Nephron progenitor cell (in vitro differentiated cells): ENCODE measurements around the gene IQCM.

Experiments used
- DNase-seq: peaks from one replicate; pipeline ENCODE4 v3.0.0; 2021
- H3K27ac Mint-ChIP-seq: 2 replicates; pipeline ENCODE4 v1.8.0; 2021; ENCODE audit warnings: mild to moderate bottlenecking, moderate library complexity, mixed read lengths
- H3K27me3 Mint-ChIP-seq: 2 replicates; pipeline ENCODE4 v1.8.0; 2021; ENCODE audit warnings: mild to moderate bottlenecking, low read depth, mixed read lengths; ENCODE audit not compliant: poor library complexity
- H3K36me3 Mint-ChIP-seq: 2 replicates; pipeline ENCODE4 v1.8.0; 2021; ENCODE audit warnings: low read depth, mixed read lengths
- H3K4me1 Mint-ChIP-seq: 2 replicates; pipeline ENCODE4 v1.8.0; 2021; ENCODE audit warnings: mixed read lengths
- H3K4me3 Mint-ChIP-seq: 2 replicates; pipeline ENCODE4 v1.8.0; 2021; ENCODE audit warnings: mild to moderate bottlenecking, moderate library complexity, mixed read lengths
- H3K9me3 Mint-ChIP-seq: 2 replicates; pipeline ENCODE4 v1.8.0; 2021; ENCODE audit warnings: mild to moderate bottlenecking, moderate library complexity, mixed read lengths
- TF ChIP-seq, protein P1 (sequence below): fragments of 200-600 bp; sonication (generic); IDR thresholded peaks from 2 replicates; pipeline ENCODE4 v1.5.0; 2021; ENCODE audit warnings: antibody characterized with exemption

The IQCM gene

DNA sequence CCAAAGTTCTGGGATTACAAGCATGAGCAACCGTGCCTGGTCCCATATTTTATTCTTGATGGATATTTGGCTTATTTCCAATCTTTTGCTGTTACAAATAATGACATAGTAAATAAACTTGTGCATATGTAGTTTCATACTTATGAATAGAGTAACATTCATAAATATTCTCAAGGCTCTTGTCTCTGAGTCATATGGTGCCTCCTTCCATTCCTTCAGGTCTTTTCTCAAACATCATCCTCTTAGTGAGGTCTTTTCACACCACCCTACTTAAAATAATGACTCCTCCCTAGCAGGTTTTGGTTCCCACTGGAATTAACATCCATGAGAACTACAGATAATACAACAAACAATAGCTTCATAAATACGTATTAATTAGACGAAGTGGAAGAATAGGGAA, 416.6 kb downstream of the IQCM start:
- no peaks in the 10 kb centered on the region for H3K9me3 Mint-ChIP-seq
- TF ChIP-seq, protein P1, sequence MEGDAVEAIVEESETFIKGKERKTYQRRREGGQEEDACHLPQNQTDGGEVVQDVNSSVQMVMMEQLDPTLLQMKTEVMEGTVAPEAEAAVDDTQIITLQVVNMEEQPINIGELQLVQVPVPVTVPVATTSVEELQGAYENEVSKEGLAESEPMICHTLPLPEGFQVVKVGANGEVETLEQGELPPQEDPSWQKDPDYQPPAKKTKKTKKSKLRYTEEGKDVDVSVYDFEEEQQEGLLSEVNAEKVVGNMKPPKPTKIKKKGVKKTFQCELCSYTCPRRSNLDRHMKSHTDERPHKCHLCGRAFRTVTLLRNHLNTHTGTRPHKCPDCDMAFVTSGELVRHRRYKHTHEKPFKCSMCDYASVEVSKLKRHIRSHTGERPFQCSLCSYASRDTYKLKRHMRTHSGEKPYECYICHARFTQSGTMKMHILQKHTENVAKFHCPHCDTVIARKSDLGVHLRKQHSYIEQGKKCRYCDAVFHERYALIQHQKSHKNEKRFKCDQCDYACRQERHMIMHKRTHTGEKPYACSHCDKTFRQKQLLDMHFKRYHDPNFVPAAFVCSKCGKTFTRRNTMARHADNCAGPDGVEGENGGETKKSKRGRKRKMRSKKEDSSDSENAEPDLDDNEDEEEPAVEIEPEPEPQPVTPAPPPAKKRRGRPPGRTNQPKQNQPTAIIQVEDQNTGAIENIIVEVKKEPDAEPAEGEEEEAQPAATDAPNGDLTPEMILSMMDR, result no peak
- H3K27ac Mint-ChIP-seq, result no peak overlapping the region
- H3K4me1 Mint-ChIP-seq, result no peaks in the 10 kb centered on the region
- no peaks in the 10 kb centered on the region for H3K36me3 Mint-ChIP-seq
- H3K4me3 Mint-ChIP-seq, result no peak overlapping the region
- no peaks in the 10 kb centered on the region for H3K27me3 Mint-ChIP-seq
- no peak for DNase-seq

DNA sequence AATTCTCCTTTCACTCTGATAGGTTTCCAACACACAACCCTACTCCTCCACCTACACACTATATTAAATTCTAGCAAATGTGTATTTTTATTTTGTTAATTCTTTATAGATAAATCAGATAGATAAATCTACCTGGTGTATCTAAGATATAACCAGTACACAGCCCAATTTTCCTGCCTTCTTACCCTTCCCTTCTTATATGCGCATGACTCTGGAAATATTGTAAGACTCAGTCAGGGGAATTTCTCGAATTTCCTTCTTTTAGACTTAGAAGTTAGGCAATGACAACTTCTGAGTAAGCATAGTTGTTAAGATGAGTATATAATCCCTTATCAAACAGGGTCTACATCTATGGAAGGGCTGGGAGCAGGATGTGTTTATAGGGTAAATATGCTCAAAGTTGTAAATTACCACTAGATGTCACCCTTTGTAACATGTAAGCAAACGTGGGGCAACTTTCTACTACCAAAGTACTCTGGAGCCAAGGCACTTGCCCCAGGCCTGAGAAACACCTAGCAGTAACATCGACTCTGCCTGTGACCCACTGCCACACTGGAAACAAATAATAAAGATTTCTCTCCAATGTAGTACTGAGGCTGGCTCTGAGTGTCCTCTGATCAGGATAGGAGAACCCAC, 444.7 kb downstream of the IQCM start:
- peaks cover 5% of the 10 kb centered on the region for H3K27me3 Mint-ChIP-seq
- no peaks in the 10 kb centered on the region for H3K9me3 Mint-ChIP-seq
- H3K27ac Mint-ChIP-seq, result no peak overlapping the region
- no peak overlapping the region for H3K4me3 Mint-ChIP-seq
- no peak for DNase-seq
- TF ChIP-seq, protein P1, result no peak
- H3K36me3 Mint-ChIP-seq, result no peaks in the 10 kb centered on the region
- H3K4me1 Mint-ChIP-seq, result no peaks in the 10 kb centered on the region

- Mint-ChIP-seq H3K4me3 (no peak overlapping the region), H3K27me3 (peaks cover 5% of the 10 kb centered on the region), H3K9me3 (no peaks in the 10 kb centered on the region), H3K36me3 (no peaks in the 10 kb centered on the region), H3K27ac (no peak overlapping the region), H3K4me1 (no peaks in the 10 kb centered on the region)
- TF ChIP-seq, protein P1, result no peak
- no peak for DNase-seq
Measured at GRCh38 chr4:149370002-149370401, 445.6 kb downstream of the IQCM start.

DNA sequence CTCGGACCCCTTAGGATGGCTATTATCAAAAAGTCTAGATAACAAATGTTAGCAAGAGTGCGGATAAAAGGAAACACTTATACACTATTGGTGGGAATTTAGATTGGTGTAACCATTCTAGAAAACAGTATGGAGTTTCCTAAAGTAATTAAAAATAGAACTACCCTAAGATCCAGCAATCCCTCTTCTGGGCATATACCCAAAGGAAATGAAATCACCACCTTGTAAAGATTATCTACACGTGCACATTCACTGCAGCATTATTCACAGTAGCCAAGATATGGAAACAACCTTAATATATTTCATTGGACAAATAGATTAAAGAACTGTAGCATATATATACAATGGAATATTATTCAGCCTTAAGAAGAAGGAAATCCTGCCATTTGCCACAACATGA, 462.4 kb downstream of the IQCM start:
- Mint-ChIP-seq H3K27me3 (peaks cover 3% of the 10 kb centered on the region), H3K36me3 (no peaks in the 10 kb centered on the region), H3K9me3 (peaks cover 19% of the 10 kb centered on the region), H3K4me1 (no peaks in the 10 kb centered on the region), H3K27ac (no peak overlapping the region), H3K4me3 (no peak overlapping the region)
- TF ChIP-seq, protein P1, result no peak
- no peak for DNase-seq

DNA sequence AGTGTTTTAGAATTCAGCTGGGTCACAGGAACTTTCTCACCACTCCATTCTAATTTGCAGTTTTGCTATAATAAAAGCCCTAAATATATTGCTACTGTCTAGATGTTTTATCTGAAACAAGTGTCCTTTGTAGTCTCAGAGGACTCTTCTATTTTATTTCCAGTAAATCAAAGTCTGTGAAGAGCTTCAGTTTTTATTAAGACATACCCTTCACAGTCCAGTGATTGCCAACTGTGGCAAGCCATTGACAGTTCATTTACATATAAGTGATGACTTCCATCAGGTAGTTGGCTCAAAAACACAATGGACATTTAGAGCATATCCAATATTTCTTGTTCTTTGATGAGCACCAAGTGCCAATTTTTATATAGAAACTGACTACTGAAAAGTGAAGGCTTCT, 466.1 kb downstream of the IQCM start:
- peaks cover 7% of the 10 kb centered on the region for H3K9me3 Mint-ChIP-seq
- DNase-seq, result no peak
- TF ChIP-seq, protein P1, result no peak
- no peak overlapping the region for H3K27ac Mint-ChIP-seq
- no peaks in the 10 kb centered on the region for H3K4me1 Mint-ChIP-seq
- peaks cover 3% of the 10 kb centered on the region for H3K27me3 Mint-ChIP-seq
- H3K4me3 Mint-ChIP-seq, result no peak overlapping the region
- H3K36me3 Mint-ChIP-seq, result no peaks in the 10 kb centered on the region

DNA sequence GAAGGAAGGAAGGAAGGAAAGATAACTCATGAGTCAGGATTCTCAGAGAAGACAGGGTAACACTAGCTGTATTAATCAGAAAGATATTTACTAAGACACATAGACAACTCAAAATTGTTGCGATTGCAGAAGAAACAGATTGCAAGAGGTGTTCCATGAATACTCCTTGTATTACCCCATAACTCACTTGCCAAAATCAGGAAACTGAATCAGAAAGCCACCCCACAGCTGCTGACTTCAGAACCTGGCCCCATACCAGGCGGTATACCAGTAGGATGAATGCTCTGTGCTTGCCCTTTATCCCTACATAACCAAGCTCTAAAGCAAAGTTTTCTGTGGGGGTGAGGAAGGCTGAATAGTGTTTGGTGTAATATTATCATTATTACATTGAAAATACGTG, 468.5 kb downstream of the IQCM start:
- DNase-seq, result no peak
- no peaks in the 10 kb centered on the region for H3K36me3 Mint-ChIP-seq
- no peaks in the 10 kb centered on the region for H3K9me3 Mint-ChIP-seq
- H3K4me3 Mint-ChIP-seq, result no peak overlapping the region
- TF ChIP-seq, protein P1, result no peak
- peaks cover 3% of the 10 kb centered on the region for H3K27me3 Mint-ChIP-seq
- no peak overlapping the region for H3K27ac Mint-ChIP-seq
- no peaks in the 10 kb centered on the region for H3K4me1 Mint-ChIP-seq
